B cell (primary cell): ENCODE measurements around the gene OR6S1.

Experiments used
- EZH2 ChIP-seq: IDR thresholded peaks from 2 replicates; pipeline ENCODE4 v1.6.1; 2012; ENCODE audit warnings: borderline replicate concordance, low read depth, mild to moderate bottlenecking, moderate library complexity, low read length; ENCODE audit not compliant: insufficient read depth, poor library complexity, severe bottlenecking
- TF ChIP-seq, protein P1 (sequence below): fragments of 200-600 bp; IDR thresholded peaks from one replicate; pipeline ENCODE4 v1.8.0; 2022; ENCODE audit warnings: antibody characterized with exemption, mild to moderate bottlenecking

DNA sequence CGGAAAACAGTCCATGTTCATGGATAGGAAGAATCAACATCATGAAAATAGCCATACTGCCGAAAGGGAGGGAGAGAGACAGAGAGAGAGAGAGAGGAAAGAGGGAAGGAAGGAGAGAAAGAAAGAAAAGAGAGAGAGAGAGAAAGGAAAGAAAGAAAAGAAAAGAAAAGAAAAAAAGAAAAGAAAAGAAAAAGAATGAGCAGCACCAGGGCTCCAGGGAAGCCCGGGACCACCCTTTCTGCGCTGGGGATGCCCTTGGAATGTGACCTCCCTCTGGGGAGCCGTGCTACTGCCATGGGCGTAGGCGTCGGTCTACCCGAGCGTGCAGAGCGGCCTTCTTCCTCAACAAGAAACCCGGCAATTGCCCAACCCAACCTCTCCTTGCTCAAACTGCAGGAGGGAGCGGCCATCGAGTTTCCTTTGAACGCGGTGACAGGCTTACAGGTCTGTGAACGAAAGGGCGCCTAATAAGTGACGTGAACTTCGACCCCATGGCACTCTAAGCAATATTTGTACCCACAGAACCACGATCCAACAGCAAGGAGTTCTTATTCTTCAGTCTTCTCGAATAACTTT is 16.9 kb downstream of the OR6S1 start:
- TF ChIP-seq, protein P1, sequence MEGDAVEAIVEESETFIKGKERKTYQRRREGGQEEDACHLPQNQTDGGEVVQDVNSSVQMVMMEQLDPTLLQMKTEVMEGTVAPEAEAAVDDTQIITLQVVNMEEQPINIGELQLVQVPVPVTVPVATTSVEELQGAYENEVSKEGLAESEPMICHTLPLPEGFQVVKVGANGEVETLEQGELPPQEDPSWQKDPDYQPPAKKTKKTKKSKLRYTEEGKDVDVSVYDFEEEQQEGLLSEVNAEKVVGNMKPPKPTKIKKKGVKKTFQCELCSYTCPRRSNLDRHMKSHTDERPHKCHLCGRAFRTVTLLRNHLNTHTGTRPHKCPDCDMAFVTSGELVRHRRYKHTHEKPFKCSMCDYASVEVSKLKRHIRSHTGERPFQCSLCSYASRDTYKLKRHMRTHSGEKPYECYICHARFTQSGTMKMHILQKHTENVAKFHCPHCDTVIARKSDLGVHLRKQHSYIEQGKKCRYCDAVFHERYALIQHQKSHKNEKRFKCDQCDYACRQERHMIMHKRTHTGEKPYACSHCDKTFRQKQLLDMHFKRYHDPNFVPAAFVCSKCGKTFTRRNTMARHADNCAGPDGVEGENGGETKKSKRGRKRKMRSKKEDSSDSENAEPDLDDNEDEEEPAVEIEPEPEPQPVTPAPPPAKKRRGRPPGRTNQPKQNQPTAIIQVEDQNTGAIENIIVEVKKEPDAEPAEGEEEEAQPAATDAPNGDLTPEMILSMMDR = no peak
- TF ChIP-seq EZH2 = no peak
